Endothelial cell of umbilical vein (primary cell): ENCODE measurements around the gene ITIH2. TPM values are rescaled to one million over a fixed set of nuclear protein-coding genes. Genes with fewer than 3 reads are reported as not detected.

ENCODE experiments used
- BruUV-seq: library from RNA; stranded (reverse); fragments of 400-500 nt; replicated peaks from 2 replicates; lab custom pipeline; 2021; lab: Mats Ljungman, UMichigan
- CTCF ChIA-PET: fragments of 300-600, 350-600 bp; sonication (Branson Sonifier 250); formaldehyde crosslinking; loops from one replicate; lab custom pipeline; 2021; ENCODE audit warnings: antibody characterized with exemption, inconsistent platforms; lab: Charles Lee
- POLR2A ChIA-PET: fragments of 300-600, 350-600 bp; sonication (Branson Sonifier 250); formaldehyde crosslinking; loops from one replicate; lab custom pipeline; 2021; ENCODE audit warnings: antibody characterized with exemption, inconsistent platforms; lab: Charles Lee
- DNase-seq: peaks from one replicate; pipeline ENCODE4 v3.0.0-alpha.2; 2011; ENCODE audit warnings: low read depth, low spot score
- FAIRE-seq: peaks from 2 replicates; lab custom pipeline; 2011; peaks lifted over from hg19 to GRCh38; lab: Jason Lieb, UNC
- H2AFZ ChIP-seq: 2 replicates; pipeline ENCODE4 v1.6.0; 2012; ENCODE audit warnings: low read depth, low read length, control low read depth, inconsistent platforms
- H3K27ac ChIP-seq: 2 replicates; pipeline ENCODE4 v1.5.1; 2011; ENCODE audit warnings: low read depth, mild to moderate bottlenecking, control low read depth, low read length, moderate library complexity; ENCODE audit not compliant: insufficient read depth
- H3K27me3 ChIP-seq, 2 experiments: 2 replicates each; pipeline versions ENCODE4 v1.6.0 to v1.6.1; 2011; ENCODE audit warnings: low read length in 2 of 2, mixed read lengths in 1 of 2; ENCODE audit not compliant: control insufficient read depth in 2 of 2, insufficient read depth in 2 of 2
- H3K36me3 ChIP-seq, 2 experiments: 2 replicates in 1 of 2; 3 replicates in 1 of 2; pipeline ENCODE4 v1.5.1; 2011; ENCODE audit warnings: low read length in 2 of 2, mild to moderate bottlenecking in 1 of 2, moderate library complexity in 1 of 2; ENCODE audit not compliant: control insufficient read depth in 2 of 2, insufficient read depth in 2 of 2; ENCODE audit errors: extremely low read depth in 1 of 2
- H3K4me1 ChIP-seq: 3 replicates; pipeline ENCODE4 v1.5.1; 2011; ENCODE audit warnings: mild to moderate bottlenecking, low read length; ENCODE audit not compliant: control insufficient read depth, insufficient read depth; ENCODE audit errors: extremely low read depth
- H3K4me2 ChIP-seq: 2 replicates; pipeline ENCODE4 v1.6.1; 2011; ENCODE audit warnings: low read length, control low read depth, mixed read lengths; ENCODE audit not compliant: insufficient read depth
- H3K4me3 ChIP-seq, 3 experiments: fragments of 200-600 bp in 1 of 3; sonication (generic), shearing (Covaris generic) in 1 of 3; replicated peaks in 1 of 3; 2 replicates each; pipeline ENCODE4 v1.5.1; 2011 to 2016; ENCODE audit warnings: control low read depth in 3 of 3, low read length in 3 of 3, mild to moderate bottlenecking in 2 of 3, inconsistent platforms in 1 of 3, low read depth in 1 of 3, moderate library complexity in 1 of 3; ENCODE audit not compliant: insufficient read depth in 1 of 3
- H3K79me2 ChIP-seq: 2 replicates; pipeline ENCODE4 v1.6.0; 2012; ENCODE audit warnings: low read length, inconsistent platforms; ENCODE audit not compliant: control insufficient read depth, insufficient read depth
- H3K9ac ChIP-seq: replicated peaks from 2 replicates; pipeline ENCODE3; 2011; ENCODE audit warnings: low read length, control low read depth; ENCODE audit not compliant: insufficient read depth; ENCODE audit errors: extremely low read depth
- H3K9me1 ChIP-seq: replicated peaks from 3 replicates; pipeline ENCODE4 v1.6.0; 2011; ENCODE audit warnings: mild to moderate bottlenecking, low read length; ENCODE audit not compliant: control insufficient read depth, insufficient read depth; ENCODE audit errors: extremely low read depth
- H3K9me3 ChIP-seq: replicated peaks from 2 replicates; pipeline ENCODE4 v1.5.1; 2012; ENCODE audit warnings: low read length, inconsistent platforms; ENCODE audit not compliant: control insufficient read depth, insufficient read depth
- H4K20me1 ChIP-seq: replicated peaks from 2 replicates; pipeline ENCODE3; 2011; ENCODE audit warnings: mild to moderate bottlenecking, low read length; ENCODE audit not compliant: control insufficient read depth, insufficient read depth; ENCODE audit errors: extremely low read depth
- EZH2 ChIP-seq: IDR thresholded peaks from 2 replicates; pipeline ENCODE4 v1.6.1; 2012; ENCODE audit warnings: borderline replicate concordance, low read depth, mild to moderate bottlenecking, moderate library complexity, low read length, inconsistent platforms; ENCODE audit not compliant: severe bottlenecking
- FOS ChIP-seq: IDR thresholded peaks from 2 replicates; pipeline ENCODE4 v1.6.1; 2011; ENCODE audit warnings: mild to moderate bottlenecking, low read length, moderate library complexity, borderline replicate concordance; ENCODE audit not compliant: insufficient read depth
- GATA2 ChIP-seq: IDR thresholded peaks from 2 replicates; pipeline ENCODE4 v1.7.0; 2011; ENCODE audit warnings: low read depth, mild to moderate bottlenecking, moderate library complexity, mixed read lengths, low read length; ENCODE audit not compliant: insufficient read length, insufficient read depth
- JUN ChIP-seq: IDR thresholded peaks from 2 replicates; pipeline ENCODE4 v1.6.1; 2011; ENCODE audit warnings: borderline replicate concordance, low read depth; ENCODE audit not compliant: insufficient read length, insufficient read depth
- MYC ChIP-seq: IDR thresholded peaks from one replicate; pipeline ENCODE4 v1.6.1; 2011; ENCODE audit warnings: mild to moderate bottlenecking, low read depth, low read length
- POLR2A ChIP-seq: IDR thresholded peaks from 2 replicates; pipeline ENCODE4 v1.6.1; 2012; ENCODE audit warnings: low read depth, mild to moderate bottlenecking, control low read depth, low read length
- POLR2AphosphoS5 ChIP-seq: IDR thresholded peaks from 2 replicates; pipeline ENCODE4 v1.6.1; 2012; ENCODE audit warnings: low read depth, mild to moderate bottlenecking, control low read depth, low read length, moderate library complexity; ENCODE audit not compliant: insufficient read depth
- dilution Hi-C: fragments of 300-500 bp; cut with MboI; formaldehyde crosslinking; loops from one replicate; pipeline ENCODE4 v1.15.0; 2019; ENCODE audit warnings: low sequenced_read_pairs; ENCODE audit not compliant: extremely low pct_ligation_motif_present
- intact Hi-C: fragments of 100-400 bp; cut with micrococcal nuclease; formaldehyde crosslinking; loops from one replicate; pipeline ENCODE4 v1.10.0; 2022
- polyA plus RNA-seq, 4 experiments: library from polyadenylated mRNA; depleted of rRNA in 3 of 4; stranded (reverse) in 3 of 4; unstranded in 1 of 4; fragments of >200 nt; gene quantifications; 2 replicates each; pipeline versions ENCODE4 v1.2.1 to v1.2.3, GENCODE V29; 2011 to 2012; ENCODE audit warnings: missing spikeins in 1 of 4
- total RNA-seq: library from RNA; stranded (reverse); gene quantifications from 2 replicates; pipeline ENCODE4 v1.2.3, GENCODE V29; 2021
- TF ChIP-seq, protein P1 (sequence below): IDR thresholded peaks from 2 replicates; pipeline ENCODE4 v1.6.1; 2011; ENCODE audit not compliant: insufficient read depth, insufficient read length
- TF ChIP-seq, protein P2 (sequence below), 2 donors: IDR thresholded peaks; 1 replicate in 1 of 2; 2 replicates in 1 of 2; pipeline ENCODE4 v1.5.1; 2011; ENCODE audit warnings: low read length in 2 of 2, mild to moderate bottlenecking in 2 of 2, moderate library complexity in 2 of 2, control low read depth in 1 of 2, inconsistent platforms in 1 of 2, low read depth in 1 of 2; ENCODE audit not compliant: insufficient read depth in 1 of 2; ENCODE audit errors: extremely low read depth in 1 of 2

The ITIH2 gene
- total and polyA plus RNA-seq, 2 donors (not counting 3 experiments of a cell fraction or from before 2014, with no cell fraction given): not detected

DNA sequence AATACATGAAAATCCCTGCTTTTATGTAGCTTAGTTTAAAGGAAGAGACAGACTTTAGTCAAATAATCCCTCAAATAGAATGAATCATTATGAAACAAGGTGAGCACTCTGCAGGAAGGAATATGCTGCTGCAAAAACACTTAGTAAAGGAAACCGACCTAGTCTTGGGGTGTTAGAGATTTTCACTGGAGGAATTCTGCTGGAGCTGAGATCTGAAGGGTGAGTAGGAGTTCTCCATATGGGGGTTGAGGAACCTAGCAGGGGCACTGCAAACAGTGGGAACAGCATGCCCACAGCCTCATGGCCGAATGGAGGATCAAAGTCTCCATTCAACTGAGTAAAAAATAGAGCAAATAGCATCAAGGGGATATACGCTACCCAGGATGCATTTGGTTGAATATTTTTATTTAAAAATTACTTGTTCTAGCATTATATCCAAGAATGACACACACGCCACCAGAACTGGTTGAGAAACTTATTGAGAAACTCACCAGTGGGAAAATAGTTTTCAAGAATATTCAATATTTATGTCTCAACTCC, 3.5 kb downstream of the ITIH2 start:
- Histone ChIP-seq H3K27me3 (peaks cover 0 to 2% of the 10 kb centered on the region in 2 experiments), H3K36me3 (no peaks in the 10 kb centered on the region), H3K79me2 (no peaks in the 10 kb centered on the region), H3K9me1 (no peaks in the 10 kb centered on the region), H3K9ac (no peak overlapping the region), H3K9me3 (no peaks in the 10 kb centered on the region), H3K4me1 (no peaks in the 10 kb centered on the region), H3K27ac (no peak overlapping the region), H2AFZ (no peak overlapping the region), H3K4me3 (no peak overlapping the region), H3K4me2 (no peak overlapping the region), H4K20me1 (no peaks in the 10 kb centered on the region)
- dilution Hi-C loops (no loop called here), intact Hi-C loops (no loop called here)
- no TSS peak for BruUV-seq
- no peak for DNase-seq
- no peak for FAIRE-seq
- ChIA-PET POLR2A (no interaction called here), CTCF (interaction anchor here (1.2 kb wide), 1 partner anchor 19 kb away, joined by 3 read pairs; no protein-coding TSS in a partner anchor)
- TF ChIP-seq, protein P1, sequence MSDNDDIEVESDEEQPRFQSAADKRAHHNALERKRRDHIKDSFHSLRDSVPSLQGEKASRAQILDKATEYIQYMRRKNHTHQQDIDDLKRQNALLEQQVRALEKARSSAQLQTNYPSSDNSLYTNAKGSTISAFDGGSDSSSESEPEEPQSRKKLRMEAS: no peak
- TF ChIP-seq MYC (no peak), POLR2A (no peak), JUN (no peak), GATA2 (no peak), FOS (no peak), EZH2 (no peak), POLR2AphosphoS5 (no peak)
- TF ChIP-seq, protein P2, sequence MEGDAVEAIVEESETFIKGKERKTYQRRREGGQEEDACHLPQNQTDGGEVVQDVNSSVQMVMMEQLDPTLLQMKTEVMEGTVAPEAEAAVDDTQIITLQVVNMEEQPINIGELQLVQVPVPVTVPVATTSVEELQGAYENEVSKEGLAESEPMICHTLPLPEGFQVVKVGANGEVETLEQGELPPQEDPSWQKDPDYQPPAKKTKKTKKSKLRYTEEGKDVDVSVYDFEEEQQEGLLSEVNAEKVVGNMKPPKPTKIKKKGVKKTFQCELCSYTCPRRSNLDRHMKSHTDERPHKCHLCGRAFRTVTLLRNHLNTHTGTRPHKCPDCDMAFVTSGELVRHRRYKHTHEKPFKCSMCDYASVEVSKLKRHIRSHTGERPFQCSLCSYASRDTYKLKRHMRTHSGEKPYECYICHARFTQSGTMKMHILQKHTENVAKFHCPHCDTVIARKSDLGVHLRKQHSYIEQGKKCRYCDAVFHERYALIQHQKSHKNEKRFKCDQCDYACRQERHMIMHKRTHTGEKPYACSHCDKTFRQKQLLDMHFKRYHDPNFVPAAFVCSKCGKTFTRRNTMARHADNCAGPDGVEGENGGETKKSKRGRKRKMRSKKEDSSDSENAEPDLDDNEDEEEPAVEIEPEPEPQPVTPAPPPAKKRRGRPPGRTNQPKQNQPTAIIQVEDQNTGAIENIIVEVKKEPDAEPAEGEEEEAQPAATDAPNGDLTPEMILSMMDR (IDR thresholded peaks at IDR 0.05; ENCODE audit: extremely low read depth in 1 of 2, insufficient read depth in 1 of 2, low read depth in 1 of 2, low read length in 2 of 2): no peak
